H9 (cell line): ENCODE results near the gene VWA8. TPM values are rescaled to one million over a fixed set of nuclear protein-coding genes. Genes with fewer than 3 reads are reported as not detected.

ENCODE experiments used
- DNase-seq: peaks from one replicate; pipeline ENCODE4 v3.0.0-alpha.2; 2017
- H2AFZ ChIP-seq: one replicate; pipeline ENCODE4 v1.6.1; 2013; ENCODE audit warnings: mild to moderate bottlenecking, low read length, control low read depth, moderate library complexity
- H2AK5ac ChIP-seq: 2 replicates; pipeline ENCODE4 v1.6.1; 2013; ENCODE audit warnings: low read length, control low read depth, mixed read lengths; ENCODE audit not compliant: insufficient read length
- H2BK120ac ChIP-seq: one replicate; pipeline ENCODE4 v1.6.1; 2013; ENCODE audit warnings: low read depth, mild to moderate bottlenecking, low read length, control low read depth, inconsistent platforms; ENCODE audit not compliant: poor library complexity, severe bottlenecking
- H2BK12ac ChIP-seq: 2 replicates; pipeline ENCODE4 v1.6.1; 2013; ENCODE audit warnings: low read length, control low read depth, mixed read lengths, low read depth; ENCODE audit not compliant: insufficient read length
- H2BK15ac ChIP-seq: 2 replicates; pipeline ENCODE4 v1.6.1; 2013; ENCODE audit warnings: low read depth, low read length, control low read depth
- H2BK20ac ChIP-seq: one replicate; pipeline ENCODE4 v1.6.1; 2013; ENCODE audit warnings: low read depth, mild to moderate bottlenecking, low read length, control low read depth, inconsistent platforms; ENCODE audit not compliant: poor library complexity, severe bottlenecking
- H2BK5ac ChIP-seq: 2 replicates; pipeline ENCODE4 v1.6.1; 2013; ENCODE audit warnings: low read length, control low read depth, mixed read lengths; ENCODE audit not compliant: insufficient read length
- H3K14ac ChIP-seq: 2 replicates; pipeline ENCODE4 v1.6.1; 2013; ENCODE audit warnings: low read length, control low read depth; ENCODE audit not compliant: insufficient read depth
- H3K18ac ChIP-seq: 2 replicates; pipeline ENCODE4 v1.6.1; 2013; ENCODE audit warnings: low read depth, mild to moderate bottlenecking, mixed read lengths, low read length, control low read depth; ENCODE audit not compliant: insufficient read length
- H3K23ac ChIP-seq: 2 replicates; pipeline ENCODE4 v1.6.1; 2013; ENCODE audit warnings: low read length, control low read depth, mixed read lengths, low read depth; ENCODE audit not compliant: insufficient read length
- H3K23me2 ChIP-seq: 2 replicates; pipeline ENCODE4 v1.6.1; 2013; ENCODE audit warnings: low read depth, mild to moderate bottlenecking, mixed read lengths, low read length, control low read depth; ENCODE audit not compliant: insufficient read length, poor library complexity, severe bottlenecking
- H3K27ac ChIP-seq: 2 replicates; pipeline ENCODE4 v1.5.1; 2013; ENCODE audit warnings: low read length, control low read depth, mixed read lengths, low read depth; ENCODE audit not compliant: insufficient read length
- H3K27me3 ChIP-seq: 2 replicates; pipeline ENCODE4 v1.6.1; 2013; ENCODE audit warnings: low read length, control low read depth, inconsistent platforms; ENCODE audit not compliant: insufficient read depth
- H3K4ac ChIP-seq: 2 replicates; pipeline ENCODE4 v1.6.1; 2013; ENCODE audit warnings: low read depth, mild to moderate bottlenecking, control low read depth, inconsistent platforms, low read length, moderate library complexity
- H3K4me1 ChIP-seq: 2 replicates; pipeline ENCODE4 v1.6.1; 2013; ENCODE audit warnings: low read length, control low read depth, inconsistent platforms; ENCODE audit not compliant: insufficient read depth
- H3K4me2 ChIP-seq: 2 replicates; pipeline ENCODE4 v1.6.1; 2013; ENCODE audit warnings: low read length, control low read depth, mixed read lengths; ENCODE audit not compliant: insufficient read length, insufficient read depth
- H3K56ac ChIP-seq: 2 replicates; pipeline ENCODE4 v1.6.1; 2013; ENCODE audit warnings: low read depth, mild to moderate bottlenecking, mixed read lengths, low read length, control low read depth; ENCODE audit not compliant: insufficient read length
- H3K79me1 ChIP-seq: 2 replicates; pipeline ENCODE4 v1.6.1; 2013; ENCODE audit warnings: low read depth, mild to moderate bottlenecking, moderate library complexity, low read length, control low read depth, inconsistent platforms; ENCODE audit not compliant: insufficient read depth, poor library complexity, severe bottlenecking
- H3K79me2 ChIP-seq: 2 replicates; pipeline ENCODE4 v1.6.1; 2013; ENCODE audit warnings: low read length, control low read depth, inconsistent platforms; ENCODE audit not compliant: insufficient read depth
- H3K9ac ChIP-seq: 2 replicates; pipeline ENCODE4 v1.6.1; 2013; ENCODE audit warnings: low read length, control low read depth, mixed read lengths; ENCODE audit not compliant: insufficient read length; ENCODE audit errors: extremely low read depth
- H3K9me3 ChIP-seq: one replicate; pipeline ENCODE4 v1.6.1; 2013; ENCODE audit warnings: low read depth, low read length, inconsistent platforms; ENCODE audit not compliant: control insufficient read depth
- H3T11ph ChIP-seq: one replicate; pipeline ENCODE4 v1.6.1; 2013; ENCODE audit warnings: mild to moderate bottlenecking, low read length, control low read depth, inconsistent platforms
- H4K20me1 ChIP-seq: one replicate; pipeline ENCODE4 v1.6.1; 2013; ENCODE audit not compliant: control insufficient read depth, insufficient read length, insufficient read depth
- H4K5ac ChIP-seq: 2 replicates; pipeline ENCODE4 v1.6.1; 2013; ENCODE audit warnings: low read depth, mild to moderate bottlenecking, mixed read lengths, low read length, control low read depth; ENCODE audit not compliant: insufficient read length
- H4K8ac ChIP-seq: replicated peaks from 2 replicates; pipeline ENCODE4 v1.6.1; 2013; ENCODE audit warnings: low read length, control low read depth, mixed read lengths, low read depth; ENCODE audit not compliant: insufficient read length
- H4K91ac ChIP-seq: 2 replicates; pipeline ENCODE4 v1.6.1; 2013; ENCODE audit warnings: low read depth, mild to moderate bottlenecking, moderate library complexity, mixed read lengths, low read length, control low read depth; ENCODE audit not compliant: insufficient read length
- H3K27ac Mint-ChIP-seq, 3 experiments: 2 replicates in 2 of 3; 3 replicates in 1 of 3; pipeline ENCODE4 v1.8.0; 2020 to 2021; ENCODE audit warnings: mixed read lengths in 3 of 3, mild to moderate bottlenecking in 1 of 3, moderate library complexity in 1 of 3
- H3K27me3 Mint-ChIP-seq: 2 replicates; pipeline ENCODE4 v1.8.0; 2021; ENCODE audit warnings: low read depth, mild to moderate bottlenecking, moderate library complexity, mixed read lengths
- H3K36me3 Mint-ChIP-seq, 3 experiments: 2 replicates in 2 of 3; 3 replicates in 1 of 3; pipeline ENCODE4 v1.8.0; 2020 to 2021; ENCODE audit warnings: low read depth in 3 of 3, mixed read lengths in 3 of 3; ENCODE audit not compliant: insufficient read depth in 1 of 3
- H3K4me1 Mint-ChIP-seq, 2 experiments: 2 replicates each; pipeline ENCODE4 v1.8.0; 2020; ENCODE audit warnings: mixed read lengths in 2 of 2
- H3K4me3 Mint-ChIP-seq, 2 experiments: 2 replicates in 1 of 2; 3 replicates in 1 of 2; pipeline ENCODE4 v1.8.0; 2020 to 2021; ENCODE audit warnings: mild to moderate bottlenecking in 2 of 2, mixed read lengths in 2 of 2, moderate library complexity in 1 of 2
- H3K9me3 Mint-ChIP-seq, 2 experiments: 2 replicates in 1 of 2; 3 replicates in 1 of 2; pipeline ENCODE4 v1.8.0; 2020; ENCODE audit warnings: mild to moderate bottlenecking in 2 of 2, mixed read lengths in 2 of 2, moderate library complexity in 1 of 2
- WGBS: extraction: QIAGEN DNeasy Blood & Tissue Kit; methylation state at CpG from one replicate; pipeline ENCODE4 v1.1.7; 2013; ENCODE audit warnings: missing lambda C conversion rate, low lambda C conversion rate, mixed read lengths; ENCODE audit not compliant: insufficient read length; ENCODE audit errors: extremely low coverage; 5-methylcytosine and 5-hydroxymethylcytosine counted together
- total RNA-seq: library from RNA; stranded (reverse); gene quantifications from 2 replicates; pipeline ENCODE4 v1.2.1, GENCODE V29; 2021
- TF ChIP-seq, protein P1 (sequence below): fragments of 200-600 bp; sonication (generic); conservative IDR thresholded peaks from 3 replicates; pipeline ENCODE4 v1.8.0; 2021; ENCODE audit warnings: antibody characterized with exemption, mild to moderate bottlenecking

VWA8 gene
- total RNA-seq, 1 experiment from 2014 or later, result 17.4 TPM

DNA sequence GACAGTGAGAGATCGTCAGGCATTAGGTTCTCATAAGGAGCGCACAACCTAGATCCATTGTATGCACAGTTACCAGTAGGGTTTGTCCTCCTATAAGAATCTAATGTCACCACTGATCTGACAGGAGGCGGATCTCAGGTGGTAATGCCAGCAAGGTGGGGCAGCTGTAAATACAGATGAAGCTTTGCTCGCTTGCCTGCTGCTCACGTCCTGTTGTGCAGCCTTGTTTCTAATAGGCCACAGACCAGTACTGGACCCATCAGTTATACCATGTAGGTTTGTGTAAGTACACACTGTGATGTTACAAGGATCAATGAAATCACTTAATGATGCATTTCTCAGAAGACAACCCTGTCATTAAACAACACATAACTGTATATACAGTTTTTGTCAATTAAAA lies 23.5 kb downstream of the VWA8 start:
- Histone ChIP-seq H3K14ac (no peak overlapping the region), H2BK5ac (no peak overlapping the region), H4K8ac (no peak overlapping the region), H3K23ac (no peak overlapping the region), H3K79me2 (peaks cover 1% of the 10 kb centered on the region; the same call in 1 of the 2 replicates), H4K5ac (no peak overlapping the region), H3K27ac (no peak overlapping the region), H2AK5ac (no peak overlapping the region), H3K4ac (no peak overlapping the region), H3K23me2 (no peaks in the 10 kb centered on the region), H4K20me1 (no peaks in the 10 kb centered on the region), H3K27me3 (no peaks in the 10 kb centered on the region), H4K91ac (no peak overlapping the region), H3K4me2 (no peak overlapping the region), H2BK15ac (no peak overlapping the region), H3K79me1 (no peaks in the 10 kb centered on the region), H3K18ac (no peak overlapping the region), H3T11ph (no peak overlapping the region), H3K4me1 (no peaks in the 10 kb centered on the region), H3K9ac (no peak overlapping the region), H2BK120ac (no peak overlapping the region), H2AFZ (no peak overlapping the region), H3K56ac (no peak overlapping the region), H2BK12ac (no peak overlapping the region), H3K9me3 (no peaks in the 10 kb centered on the region), H2BK20ac (no peak overlapping the region)
- no peaks in the 10 kb centered on the region for H3K27me3 Mint-ChIP-seq
- no peaks in the 10 kb centered on the region for H3K4me1 Mint-ChIP-seq
- H3K9me3 Mint-ChIP-seq, result no peaks in the 10 kb centered on the region
- no peak for DNase-seq
- TF ChIP-seq, protein P1, sequence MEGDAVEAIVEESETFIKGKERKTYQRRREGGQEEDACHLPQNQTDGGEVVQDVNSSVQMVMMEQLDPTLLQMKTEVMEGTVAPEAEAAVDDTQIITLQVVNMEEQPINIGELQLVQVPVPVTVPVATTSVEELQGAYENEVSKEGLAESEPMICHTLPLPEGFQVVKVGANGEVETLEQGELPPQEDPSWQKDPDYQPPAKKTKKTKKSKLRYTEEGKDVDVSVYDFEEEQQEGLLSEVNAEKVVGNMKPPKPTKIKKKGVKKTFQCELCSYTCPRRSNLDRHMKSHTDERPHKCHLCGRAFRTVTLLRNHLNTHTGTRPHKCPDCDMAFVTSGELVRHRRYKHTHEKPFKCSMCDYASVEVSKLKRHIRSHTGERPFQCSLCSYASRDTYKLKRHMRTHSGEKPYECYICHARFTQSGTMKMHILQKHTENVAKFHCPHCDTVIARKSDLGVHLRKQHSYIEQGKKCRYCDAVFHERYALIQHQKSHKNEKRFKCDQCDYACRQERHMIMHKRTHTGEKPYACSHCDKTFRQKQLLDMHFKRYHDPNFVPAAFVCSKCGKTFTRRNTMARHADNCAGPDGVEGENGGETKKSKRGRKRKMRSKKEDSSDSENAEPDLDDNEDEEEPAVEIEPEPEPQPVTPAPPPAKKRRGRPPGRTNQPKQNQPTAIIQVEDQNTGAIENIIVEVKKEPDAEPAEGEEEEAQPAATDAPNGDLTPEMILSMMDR, result no peak
- no peak overlapping the region for H3K27ac Mint-ChIP-seq
- no CpG with 5 or more reads among the region's 5 CpGs for WGBS
- no peak overlapping the region for H3K4me3 Mint-ChIP-seq
- H3K36me3 Mint-ChIP-seq, result no peaks in the 10 kb centered on the region; a peak in 2 of 7 replicates
